Ishikawa (cell line): ENCODE data around the gene PRDM16.

Experiments used
- CEBPB ChIP-seq: IDR thresholded peaks from 2 replicates; pipeline ENCODE4 v1.6.1; 2012
- CREB1 ChIP-seq: IDR thresholded peaks from 2 replicates; pipeline ENCODE4 v1.6.1; 2012; ENCODE audit warnings: low read depth
- EGR1 ChIP-seq: IDR thresholded peaks from 2 replicates; pipeline ENCODE4 v1.6.1; 2012
- EP300 ChIP-seq: IDR thresholded peaks from 2 replicates; pipeline ENCODE4 v1.6.1; 2012; ENCODE audit warnings: borderline replicate concordance
- FOXM1 ChIP-seq: IDR thresholded peaks from 2 replicates; pipeline ENCODE4 v1.6.1; 2012; ENCODE audit warnings: low read depth, borderline replicate concordance
- NFIC ChIP-seq: IDR thresholded peaks from 2 replicates; pipeline ENCODE4 v1.6.1; 2012
- RAD21 ChIP-seq: IDR thresholded peaks from 2 replicates; pipeline ENCODE4 v1.6.1; 2012; ENCODE audit warnings: low read depth
- TAF1 ChIP-seq: IDR thresholded peaks from 2 replicates; pipeline ENCODE4 v1.6.1; 2012; ENCODE audit warnings: low read depth, mild to moderate bottlenecking
- TCF12 ChIP-seq: IDR thresholded peaks from 2 replicates; pipeline ENCODE4 v1.6.1; 2012; ENCODE audit warnings: low read depth
- TEAD4 ChIP-seq: IDR thresholded peaks from 2 replicates; pipeline ENCODE4 v1.6.1; 2012
- USF1 ChIP-seq: IDR thresholded peaks from 2 replicates; pipeline ENCODE4 v1.6.1; 2012
- YY1 ChIP-seq: IDR thresholded peaks from 2 replicates; pipeline ENCODE4 v1.6.1; 2012; ENCODE audit warnings: low read depth
- ZBTB7A ChIP-seq: IDR thresholded peaks from 2 replicates; pipeline ENCODE4 v1.6.1; 2012; ENCODE audit warnings: low read depth
- TF ChIP-seq, protein P1 (sequence below): IDR thresholded peaks from 2 replicates; pipeline ENCODE4 v1.6.1; 2012
- TF ChIP-seq, protein P2 (sequence below): IDR thresholded peaks from 2 replicates; pipeline ENCODE4 v1.6.1; 2012; ENCODE audit warnings: low read depth, mild to moderate bottlenecking

The PRDM16 gene

DNA sequence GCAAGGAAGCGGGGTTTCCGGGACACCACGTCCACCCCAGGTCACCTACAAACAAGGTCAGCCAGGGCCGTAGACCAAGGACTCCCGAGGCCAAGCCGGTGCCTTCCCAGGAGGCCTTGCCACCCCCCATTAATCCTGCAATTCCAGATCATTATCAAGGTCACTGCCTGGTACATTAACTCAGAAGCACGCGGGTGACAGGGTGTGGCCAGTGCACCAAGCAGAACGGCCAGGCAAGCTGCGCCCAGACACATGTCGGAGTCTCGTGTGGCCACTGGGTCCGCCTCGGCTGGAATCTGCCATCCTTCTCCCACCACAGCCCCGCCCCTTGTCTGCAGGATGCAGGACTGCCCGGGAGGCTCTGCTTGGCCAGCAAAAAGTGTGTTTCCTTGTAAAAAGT is 144.7 kb downstream of the PRDM16 start:
- TF ChIP-seq TAF1 (no peak), EGR1 (no peak), YY1 (no peak), ZBTB7A (no peak), TCF12 (no peak), CEBPB (no peak), NFIC (no peak), EP300 (no peak)

DNA sequence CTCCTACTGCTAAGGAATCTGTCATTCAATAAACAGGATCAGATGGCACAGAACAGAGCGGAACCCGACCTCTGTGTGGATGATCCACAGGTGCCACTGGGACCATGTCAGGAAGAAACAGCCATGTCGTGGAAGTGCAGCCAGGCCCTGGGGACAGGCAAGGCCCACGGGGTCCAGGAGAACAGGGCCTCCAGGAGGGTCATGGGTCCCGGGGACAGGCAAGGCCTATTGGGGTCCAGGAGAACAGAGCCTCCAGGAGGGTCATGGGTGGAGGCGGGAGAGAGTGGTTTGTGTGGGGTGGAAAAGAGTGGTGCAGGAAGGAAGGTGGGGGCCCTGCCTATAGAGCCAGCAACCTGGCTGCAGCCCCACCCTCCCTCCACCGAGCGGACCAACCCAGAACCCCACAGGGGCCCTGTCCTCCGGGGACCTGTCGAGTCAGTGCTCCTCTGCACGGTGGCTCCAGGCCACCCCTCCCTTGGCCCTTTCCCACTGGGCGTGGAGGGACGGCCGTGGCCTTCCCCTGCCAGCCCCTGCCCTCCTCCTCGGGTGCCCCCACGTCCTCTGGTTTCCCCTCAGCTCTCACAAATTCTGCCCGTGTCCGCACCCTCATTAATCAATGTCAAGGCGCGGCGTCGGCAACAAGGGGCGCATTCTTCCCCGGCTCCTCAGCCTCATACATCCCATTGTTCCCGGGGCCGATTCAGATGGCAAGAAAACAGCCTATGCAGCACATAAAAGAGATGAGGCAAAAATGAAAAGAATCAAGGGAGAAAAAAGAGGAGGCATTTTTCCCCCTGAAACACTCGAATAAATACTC is 146.4 kb downstream of the PRDM16 start:
- TF ChIP-seq CREB1 (no peak), EP300 (no peak), EGR1 (no peak), TCF12 (no peak)
- TF ChIP-seq, protein P1, sequence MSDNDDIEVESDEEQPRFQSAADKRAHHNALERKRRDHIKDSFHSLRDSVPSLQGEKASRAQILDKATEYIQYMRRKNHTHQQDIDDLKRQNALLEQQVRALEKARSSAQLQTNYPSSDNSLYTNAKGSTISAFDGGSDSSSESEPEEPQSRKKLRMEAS, result no peak
- TF ChIP-seq, protein P2, sequence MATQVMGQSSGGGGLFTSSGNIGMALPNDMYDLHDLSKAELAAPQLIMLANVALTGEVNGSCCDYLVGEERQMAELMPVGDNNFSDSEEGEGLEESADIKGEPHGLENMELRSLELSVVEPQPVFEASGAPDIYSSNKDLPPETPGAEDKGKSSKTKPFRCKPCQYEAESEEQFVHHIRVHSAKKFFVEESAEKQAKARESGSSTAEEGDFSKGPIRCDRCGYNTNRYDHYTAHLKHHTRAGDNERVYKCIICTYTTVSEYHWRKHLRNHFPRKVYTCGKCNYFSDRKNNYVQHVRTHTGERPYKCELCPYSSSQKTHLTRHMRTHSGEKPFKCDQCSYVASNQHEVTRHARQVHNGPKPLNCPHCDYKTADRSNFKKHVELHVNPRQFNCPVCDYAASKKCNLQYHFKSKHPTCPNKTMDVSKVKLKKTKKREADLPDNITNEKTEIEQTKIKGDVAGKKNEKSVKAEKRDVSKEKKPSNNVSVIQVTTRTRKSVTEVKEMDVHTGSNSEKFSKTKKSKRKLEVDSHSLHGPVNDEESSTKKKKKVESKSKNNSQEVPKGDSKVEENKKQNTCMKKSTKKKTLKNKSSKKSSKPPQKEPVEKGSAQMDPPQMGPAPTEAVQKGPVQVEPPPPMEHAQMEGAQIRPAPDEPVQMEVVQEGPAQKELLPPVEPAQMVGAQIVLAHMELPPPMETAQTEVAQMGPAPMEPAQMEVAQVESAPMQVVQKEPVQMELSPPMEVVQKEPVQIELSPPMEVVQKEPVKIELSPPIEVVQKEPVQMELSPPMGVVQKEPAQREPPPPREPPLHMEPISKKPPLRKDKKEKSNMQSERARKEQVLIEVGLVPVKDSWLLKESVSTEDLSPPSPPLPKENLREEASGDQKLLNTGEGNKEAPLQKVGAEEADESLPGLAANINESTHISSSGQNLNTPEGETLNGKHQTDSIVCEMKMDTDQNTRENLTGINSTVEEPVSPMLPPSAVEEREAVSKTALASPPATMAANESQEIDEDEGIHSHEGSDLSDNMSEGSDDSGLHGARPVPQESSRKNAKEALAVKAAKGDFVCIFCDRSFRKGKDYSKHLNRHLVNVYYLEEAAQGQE, result no peak

- TF ChIP-seq CREB1 (no peak), EGR1 (no peak), YY1 (no peak), TAF1 (no peak), NFIC (no peak), RAD21 (no peak), USF1 (no peak), TEAD4 (no peak), CEBPB (no peak), FOXM1 (no peak)
- TF ChIP-seq, protein P2, result no peak
Observed at GRCh38 chr1:3216015-3216391, 147.0 kb downstream of the PRDM16 start.

DNA sequence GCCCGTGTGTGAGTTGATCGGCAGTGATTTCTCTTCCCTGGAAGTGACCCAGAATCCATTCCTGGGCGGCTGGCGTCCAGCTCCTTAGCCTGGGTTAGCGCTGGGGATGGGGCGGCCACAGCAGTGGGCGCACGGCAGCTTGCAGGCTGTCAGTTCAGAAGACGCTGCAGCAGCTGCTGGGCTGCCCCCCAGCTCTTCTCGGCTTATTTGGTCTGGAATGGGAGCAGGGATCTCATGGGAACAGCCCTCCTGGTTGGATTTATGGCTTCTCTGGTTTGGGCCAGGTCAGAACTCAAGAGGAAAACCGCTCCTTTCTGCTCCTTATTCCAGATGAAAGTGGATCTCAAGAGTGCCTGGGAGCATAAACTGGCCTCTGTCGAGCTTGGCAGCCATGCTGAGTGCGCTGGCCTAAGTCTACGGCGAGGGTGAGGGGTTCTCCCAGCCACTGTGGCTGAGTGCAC is 148.2 kb downstream of the PRDM16 start:
- TF ChIP-seq TAF1 (no peak), EP300 (no peak), USF1 (no peak), CEBPB (no peak), NFIC (no peak), TCF12 (no peak), EGR1 (no peak), YY1 (no peak), TEAD4 (no peak), FOXM1 (no peak), RAD21 (no peak), ZBTB7A (no peak), CREB1 (no peak)
- TF ChIP-seq, protein P1, result no peak
- TF ChIP-seq, protein P2, result no peak
